Gastroesophageal sphincter (tissue), 3 donors: ENCODE results near the gene CROCC2.

Source experiments
- CTCF ChIP-seq, 4 experiments: fragments of 200-600 bp in 2 of 4; fragments of 450-650 bp in 2 of 4; sonication (generic) in 1 of 4; IDR thresholded peaks; one replicate each; pipeline ENCODE4 v1.5.1; 2017 to 2019; ENCODE audit warnings: antibody characterized with exemption in 4 of 4, mild to moderate bottlenecking in 2 of 4, moderate library complexity in 2 of 4
- EP300 ChIP-seq: sonication (generic); formaldehyde crosslinking; IDR thresholded peaks from one replicate; pipeline ENCODE4 v1.6.1; 2017; ENCODE audit warnings: antibody characterized with exemption, mild to moderate bottlenecking
- POLR2A ChIP-seq, 2 donors: fragments of 450-650 bp; IDR thresholded peaks; one replicate each; pipeline ENCODE4 v1.6.1; 2017; ENCODE audit warnings: antibody characterized with exemption in 2 of 2, mild to moderate bottlenecking in 2 of 2, moderate library complexity in 1 of 2
- POLR2AphosphoS5 ChIP-seq: sonication (generic); formaldehyde crosslinking; IDR thresholded peaks from one replicate; pipeline ENCODE4 v1.6.1; 2017; ENCODE audit warnings: antibody characterized with exemption

DNA sequence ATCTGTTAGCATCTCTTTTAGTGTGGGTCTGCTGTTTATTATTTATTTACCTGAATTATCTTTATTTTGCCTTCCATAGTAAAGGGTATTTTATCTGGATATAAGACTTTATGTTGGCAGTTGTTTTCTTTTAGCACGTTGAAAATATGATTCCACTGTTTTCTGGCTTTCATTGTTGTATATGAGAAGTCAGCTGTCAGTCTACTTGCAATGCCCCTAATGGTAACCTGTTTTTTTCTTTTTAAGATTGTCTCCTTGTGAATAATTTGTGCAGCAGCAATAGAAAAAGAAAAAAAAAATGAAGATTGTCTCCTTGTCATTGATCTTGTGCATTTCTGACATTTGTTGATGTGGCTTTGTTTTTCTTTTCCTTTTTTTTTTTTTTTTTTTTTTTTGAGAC, 119.5 kb downstream of the CROCC2 start:
- no peak for TF ChIP-seq POLR2A (IDR thresholded peaks at IDR 0.05)
- no peak for TF ChIP-seq CTCF (IDR thresholded peaks at IDR 0.05)
- no peak for TF ChIP-seq POLR2AphosphoS5
- TF ChIP-seq EP300, result no peak
